Neural cell (in vitro differentiated cells): Measurements from ENCODE around the gene APBB2. TPM values are rescaled to one million over a fixed set of nuclear protein-coding genes. Genes with fewer than 3 reads are reported as not detected.

ENCODE experiments used
- H2AFZ ChIP-seq: fragments of 200-600, 300-800 bp; sonication (generic), shearing (Covaris generic); 2 replicates; pipeline ENCODE4 v1.6.0; 2014; ENCODE audit warnings: low read depth, mild to moderate bottlenecking, antibody characterized with exemption, low read length, moderate library complexity
- H3F3A ChIP-seq: fragments of 200-600 bp; shearing (Covaris generic); 2 replicates; pipeline ENCODE4 v1.6.1; 2016; ENCODE audit warnings: mild to moderate bottlenecking, moderate library complexity, mixed read lengths, antibody characterized with exemption, low read length; ENCODE audit not compliant: insufficient read depth, poor library complexity, severe bottlenecking
- H3K27ac ChIP-seq: fragments of 200-600, 300-800 bp; sonication (generic), shearing (Covaris generic); 2 replicates; pipeline ENCODE4 v1.5.1; 2014; ENCODE audit warnings: mild to moderate bottlenecking, low read length, moderate library complexity
- H3K27me3 ChIP-seq: fragments of 300-800, 200-600 bp; sonication (generic), shearing (Covaris generic); 2 replicates; pipeline ENCODE4 v1.6.0; 2014; ENCODE audit warnings: mild to moderate bottlenecking, low read depth, low read length, moderate library complexity; ENCODE audit not compliant: insufficient read depth
- H3K36me3 ChIP-seq: fragments of 300-800, 200-600 bp; sonication (generic), shearing (Covaris generic); 2 replicates; pipeline ENCODE4 v1.5.1; 2014; ENCODE audit warnings: mild to moderate bottlenecking, antibody characterized with exemption, low read length, moderate library complexity; ENCODE audit not compliant: insufficient read depth
- H3K4me2 ChIP-seq: fragments of 300-800, 200-600 bp; sonication (generic), shearing (Covaris generic); 2 replicates; pipeline ENCODE4 v1.6.0; 2014; ENCODE audit warnings: mild to moderate bottlenecking, low read length
- H3K4me3 ChIP-seq: fragments of 300-800, 200-600 bp; sonication (generic), shearing (Covaris generic); 2 replicates; pipeline ENCODE4 v1.5.1; 2014; ENCODE audit warnings: mild to moderate bottlenecking, low read length, moderate library complexity
- H3K79me2 ChIP-seq: fragments of 200-600 bp; shearing (Covaris generic); replicated peaks from 2 replicates; pipeline ENCODE4 v1.6.0; 2014; ENCODE audit warnings: mild to moderate bottlenecking, low read length, moderate library complexity; ENCODE audit not compliant: insufficient read depth
- H3K9ac ChIP-seq: fragments of 300-800, 200-600 bp; sonication (generic), shearing (Covaris generic); 2 replicates; pipeline ENCODE4 v1.6.1; 2016; ENCODE audit warnings: mild to moderate bottlenecking, low read length, mixed read lengths
- H3K9me2 ChIP-seq: fragments of 200-600 bp; shearing (Covaris generic); 2 replicates; pipeline ENCODE4 v1.6.1; 2016; ENCODE audit warnings: mild to moderate bottlenecking, low read length, mixed read lengths; ENCODE audit not compliant: insufficient read depth
- H3K9me3 ChIP-seq: fragments of 200-600, 300-800 bp; sonication (generic), shearing (Covaris generic); 2 replicates; pipeline ENCODE4 v1.6.1; 2016; ENCODE audit warnings: mild to moderate bottlenecking, mixed run types, low read length, moderate library complexity, mixed read lengths
- H4K20me1 ChIP-seq: fragments of 200-600 bp; shearing (Covaris generic); 2 replicates; pipeline ENCODE4 v1.6.1; 2016; ENCODE audit warnings: mild to moderate bottlenecking, mixed run types; ENCODE audit not compliant: insufficient read depth
- CTCF ChIP-seq: fragments of 450-650 bp; IDR thresholded peaks from 2 replicates; pipeline ENCODE4 v1.5.1; 2014; ENCODE audit warnings: antibody characterized with exemption, mild to moderate bottlenecking, moderate library complexity; ENCODE audit not compliant: poor library complexity, severe bottlenecking
- EP300 ChIP-seq: fragments of 450-650 bp; conservative IDR thresholded peaks from 2 replicates; pipeline ENCODE4 v1.6.1; 2014; ENCODE audit warnings: antibody characterized with exemption, mild to moderate bottlenecking, moderate library complexity; ENCODE audit not compliant: poor library complexity, severe bottlenecking
- EZH2 ChIP-seq: fragments of 200-600, 300-800 bp; shearing (Covaris generic), sonication (generic); IDR thresholded peaks from 2 replicates; pipeline ENCODE4 v1.6.1; 2014; ENCODE audit warnings: antibody characterized with exemption, low read length, borderline replicate concordance, mild to moderate bottlenecking; ENCODE audit not compliant: insufficient read depth, poor library complexity, severe bottlenecking
- MXI1 ChIP-seq: fragments of 450-650 bp; conservative IDR thresholded peaks from 2 replicates; pipeline ENCODE4 v1.6.1; 2014; ENCODE audit warnings: antibody characterized with exemption, mild to moderate bottlenecking; ENCODE audit not compliant: poor library complexity, severe bottlenecking
- POLR2AphosphoS5 ChIP-seq: IDR thresholded peaks from 2 replicates; pipeline ENCODE4 v1.6.1; 2012
- RAD21 ChIP-seq: fragments of 450-650 bp; conservative IDR thresholded peaks from 2 replicates; pipeline ENCODE4 v1.6.1; 2014; ENCODE audit warnings: antibody characterized with exemption, mild to moderate bottlenecking, moderate library complexity
- REST ChIP-seq: IDR thresholded peaks from 2 replicates; pipeline ENCODE4 v1.6.1; 2012; ENCODE audit warnings: borderline replicate concordance
- SMC3 ChIP-seq: fragments of 450-650 bp; conservative IDR thresholded peaks from 2 replicates; pipeline ENCODE4 v1.6.1; 2014; ENCODE audit warnings: antibody characterized with exemption, mild to moderate bottlenecking, moderate library complexity; ENCODE audit not compliant: poor library complexity
- TAF1 ChIP-seq: IDR thresholded peaks from 2 replicates; pipeline ENCODE4 v1.6.1; 2012; ENCODE audit warnings: low read depth
- polyA plus RNA-seq: library from polyadenylated mRNA; depleted of rRNA; stranded (reverse); fragments of >200 nt; gene quantifications from 2 replicates; pipeline ENCODE4 v1.2.3, GENCODE V29; 2014

Gene APBB2
- polyA plus RNA-seq, 1 donor from 2014 or later, result 41.9 TPM

- peak overlapping the region; percentile 63 for H2AFZ ChIP-seq
- no peaks in the 10 kb centered on the region for H3K27me3 ChIP-seq
- H4K20me1 ChIP-seq, result no peaks in the 10 kb centered on the region
- peak overlapping the region; percentile 62 for H3K27ac ChIP-seq
- H3K9me2 ChIP-seq, result no peaks in the 10 kb centered on the region
- peak overlapping the region; percentile 60 for H3K4me2 ChIP-seq
- no peak for TF ChIP-seq POLR2AphosphoS5
- TF ChIP-seq REST, result no peak
- no peak for TF ChIP-seq CTCF
- no peak for TF ChIP-seq RAD21
- no peak for TF ChIP-seq EZH2
- no peak for TF ChIP-seq SMC3
- no peak for TF ChIP-seq MXI1
- no peak for TF ChIP-seq EP300
- no peak for TF ChIP-seq TAF1
- peak overlapping the region; percentile 80 for H3K4me3 ChIP-seq
- H3K9me3 ChIP-seq, result no peaks in the 10 kb centered on the region
- H3F3A ChIP-seq, result no peaks in the 10 kb centered on the region
- H3K9ac ChIP-seq, result peak overlapping the region; percentile 86
- no peaks in the 10 kb centered on the region for H3K36me3 ChIP-seq
- no peaks in the 10 kb centered on the region for H3K79me2 ChIP-seq
These were observed 1.6 kb upstream of the APBB2 start for GRCh38 chr4:41215969-41216293.

GRCh38 chr4:41215155-41215554, 813 bp upstream of the APBB2 start:
- H3K27me3 ChIP-seq, result no peaks in the 10 kb centered on the region
- H4K20me1 ChIP-seq, result no peaks in the 10 kb centered on the region
- peak overlapping the region; percentile 72 for H3K4me3 ChIP-seq
- peak overlapping the region; percentile 48 for H3K9ac ChIP-seq
- H3F3A ChIP-seq, result no peaks in the 10 kb centered on the region
- TF ChIP-seq POLR2AphosphoS5 (no peak), RAD21 (no peak), TAF1 (no peak), MXI1 (no peak), EP300 (no peak), REST (no peak), SMC3 (no peak), EZH2 (no peak), CTCF (no peak)
- no peaks in the 10 kb centered on the region for H3K36me3 ChIP-seq
- H2AFZ ChIP-seq, result no peak overlapping the region
- H3K4me2 ChIP-seq, result no peak overlapping the region
- H3K9me3 ChIP-seq, result no peaks in the 10 kb centered on the region
- peak overlapping the region; percentile 50 for H3K27ac ChIP-seq
- peaks cover 7% of the 10 kb centered on the region for H3K79me2 ChIP-seq
- H3K9me2 ChIP-seq, result no peaks in the 10 kb centered on the region
